Heart left ventricle (tissue), 16 donors: ENCODE data around the gene TMEM135. TPM values are rescaled to one million over a fixed set of nuclear protein-coding genes. Genes with fewer than 3 reads are reported as not detected.

ENCODE experiments used
- ATAC-seq, 4 donors: fragments of 200-7000 bp; cut with Tn5 transposase; one replicate each; pipeline ENCODE4 v1.9.1; 2020 to 2022; ENCODE audit warnings: moderate library complexity in 4 of 4, mild to moderate bottlenecking in 3 of 4, moderate number of reproducible peaks in 1 of 4
- DNase-seq, 5 donors: peaks; one replicate each; pipeline ENCODE4 v3.0.0-alpha.2; 2020
- H3K27ac ChIP-seq, 12 donors: fragments of 200-600 bp; sonication (generic) in 4 of 12; one replicate each; pipeline versions ENCODE4 v1.5.0 to v1.8.0; 2016 to 2022; ENCODE audit warnings: mild to moderate bottlenecking in 2 of 12
- H3K27me3 ChIP-seq, 9 donors: fragments of 200-600 bp; sonication (generic) in 2 of 9; one replicate each; pipeline versions ENCODE4 v1.5.1 to v1.8.0; 2016 to 2022; ENCODE audit warnings: mild to moderate bottlenecking in 3 of 9
- H3K36me3 ChIP-seq, 9 donors: fragments of 200-600 bp; sonication (generic) in 2 of 9; one replicate each; pipeline versions ENCODE4 v1.5.0 to v1.8.0; 2018 to 2022; ENCODE audit warnings: mild to moderate bottlenecking in 2 of 9
- H3K4me1 ChIP-seq, 12 donors: fragments of 200-600 bp; sonication (generic) in 4 of 12; one replicate each; pipeline versions ENCODE4 v1.5.0 to v1.8.0; 2016 to 2022; ENCODE audit warnings: mild to moderate bottlenecking in 3 of 12
- H3K4me3 ChIP-seq, 12 donors: fragments of 200-600 bp; sonication (generic) in 4 of 12; one replicate each; pipeline versions ENCODE4 v1.5.0 to v1.8.0; 2017 to 2022; ENCODE audit warnings: mild to moderate bottlenecking in 9 of 12, moderate library complexity in 4 of 12
- H3K9me3 ChIP-seq, 12 donors: fragments of 200-600 bp; sonication (generic) in 4 of 12; one replicate each; pipeline versions ENCODE4 v1.5.0 to v1.8.0; 2016 to 2022; ENCODE audit warnings: mild to moderate bottlenecking in 1 of 12
- POLR2A ChIP-seq, 2 donors: fragments of 450-650 bp; IDR thresholded peaks; one replicate each; pipeline ENCODE4 v1.6.1; 2017; ENCODE audit warnings: antibody characterized with exemption in 2 of 2, mild to moderate bottlenecking in 2 of 2, moderate library complexity in 2 of 2
- WGBS, 4 donors: extraction: QIAGEN DNeasy Blood & Tissue Kit in 2 of 4; methylation state at CpG; one replicate each; pipeline versions ENCODE4 v1.1.5 to v1.1.7; 2013 to 2018; 5-methylcytosine and 5-hydroxymethylcytosine counted together
- intact Hi-C, 10 donors: fragments of 100-400 bp; cut with DNase I; formaldehyde crosslinking; loops; one replicate each; pipeline versions ENCODE4 v1.11.1 to v1.14.2; 2022
- polyA plus RNA-seq, 2 donors: library from polyadenylated mRNA; stranded (reverse); fragments of 200-250 nt; gene quantifications; one replicate each; pipeline ENCODE4 v1.2.3, GENCODE V29; 2013
- total RNA-seq, 9 donors: library from RNA; depleted of rRNA in 2 of 9; stranded (reverse); fragments of >200 nt in 2 of 9; fragmentation: NEBNext Ultra II Directional in 3 of 9; extraction: Animal tissue kit (Norgen Biotek cat#: 25700) in 3 of 9; gene quantifications; one replicate each; pipeline versions ENCODE4 v1.1.0 to v1.2.4, GENCODE V29; 2016 to 2023
- TF ChIP-seq, protein P1 (sequence below), 12 donors: fragments of 200-600 bp; sonication (generic) in 4 of 12; IDR thresholded peaks; one replicate each; pipeline versions ENCODE4 v1.5.0 to v1.8.0; 2018 to 2022; ENCODE audit warnings: antibody characterized with exemption in 12 of 12, mild to moderate bottlenecking in 5 of 12
- donor health status: ischemic (EF 13 %, LVEDD 7.1; RV severe dilation, severe dysfunction).
- donor health status: healthy with polysubstance abuse.
- donor health status: DM: no; HTN: yes; CAD: no.
- donor health status: DM: no; HTN: no; CAD: no.
- donor health status: ischemic (EF 25% LVEDD 6.9; RV normal size, moderate dysfunction).
- donor health status: ischemic (EF 25% LVEDD 5.7; RV mildly dilated, moderate dysfunction).
- donor health status: healthy.
- donor health status: DM: yes; HTN: yes; CAD: no.
- donor health status: ischemic (EF 35%, LVEDD 5.7; RV mildly dilated, moderate dysfunction).
- donor health status: nonischemic (EF 11% LVEDD 7.7; RV severe dilation, severe dysfunction).
- donor health status: DM: yes; HTN: yes; CAD: no.
- donor health status: PGD.
- donor health status: ischemic (EF 29% LVEDD 5.4; RV normal size, mild dysfunction).
- donor health status: nonischemic (EF 23%, LVEDD 6.1; RV moderate dilation, normal function).

TMEM135 gene
- total and polyA plus RNA-seq, 11 donors: 3.9 to 22.7 (median 14.7) TPM

DNA sequence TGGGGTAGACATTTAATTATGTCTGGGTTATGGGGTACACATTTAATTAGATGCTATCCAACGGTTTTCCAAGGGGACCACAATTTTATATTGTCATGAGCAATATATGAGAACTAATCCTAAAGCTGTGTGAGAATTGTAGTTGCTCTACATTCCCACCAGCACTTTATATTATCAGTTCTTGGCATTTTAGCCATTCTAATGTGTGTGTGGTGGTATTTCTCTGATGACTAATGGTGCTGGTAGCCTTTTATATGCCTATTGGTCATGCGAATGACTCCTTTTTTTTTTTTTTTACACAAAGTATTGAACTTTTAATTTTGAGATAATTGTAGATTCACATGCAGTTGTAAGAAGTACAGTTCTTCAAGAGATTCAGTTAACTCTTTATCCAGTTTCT, 26.2 kb downstream of the TMEM135 start:
- H3K36me3 ChIP-seq: peaks cover 0 to 9% (median 0%) of the 10 kb centered on the region in 9 donors
- no peaks in the 10 kb centered on the region for H3K9me3 ChIP-seq
- TF ChIP-seq, protein P1, sequence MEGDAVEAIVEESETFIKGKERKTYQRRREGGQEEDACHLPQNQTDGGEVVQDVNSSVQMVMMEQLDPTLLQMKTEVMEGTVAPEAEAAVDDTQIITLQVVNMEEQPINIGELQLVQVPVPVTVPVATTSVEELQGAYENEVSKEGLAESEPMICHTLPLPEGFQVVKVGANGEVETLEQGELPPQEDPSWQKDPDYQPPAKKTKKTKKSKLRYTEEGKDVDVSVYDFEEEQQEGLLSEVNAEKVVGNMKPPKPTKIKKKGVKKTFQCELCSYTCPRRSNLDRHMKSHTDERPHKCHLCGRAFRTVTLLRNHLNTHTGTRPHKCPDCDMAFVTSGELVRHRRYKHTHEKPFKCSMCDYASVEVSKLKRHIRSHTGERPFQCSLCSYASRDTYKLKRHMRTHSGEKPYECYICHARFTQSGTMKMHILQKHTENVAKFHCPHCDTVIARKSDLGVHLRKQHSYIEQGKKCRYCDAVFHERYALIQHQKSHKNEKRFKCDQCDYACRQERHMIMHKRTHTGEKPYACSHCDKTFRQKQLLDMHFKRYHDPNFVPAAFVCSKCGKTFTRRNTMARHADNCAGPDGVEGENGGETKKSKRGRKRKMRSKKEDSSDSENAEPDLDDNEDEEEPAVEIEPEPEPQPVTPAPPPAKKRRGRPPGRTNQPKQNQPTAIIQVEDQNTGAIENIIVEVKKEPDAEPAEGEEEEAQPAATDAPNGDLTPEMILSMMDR (IDR thresholded peaks at IDR 0.05): no peak
- no peak for TF ChIP-seq POLR2A (IDR thresholded peaks at IDR 0.05)
- ATAC-seq (no peak), DNase-seq (no peak)
- peaks cover 0 to 3% (median 0%) of the 10 kb centered on the region in 12 donors for H3K4me1 ChIP-seq
- no peaks in the 10 kb centered on the region for H3K27me3 ChIP-seq
- intact Hi-C loops: no loop called here
- WGBS, 4 donors: 62 to 93% (median 82%) methylated on average over 2 of the region's 2 CpGs
- H3K4me3 ChIP-seq: no peak overlapping the region
- H3K27ac ChIP-seq: no peak overlapping the region

DNA sequence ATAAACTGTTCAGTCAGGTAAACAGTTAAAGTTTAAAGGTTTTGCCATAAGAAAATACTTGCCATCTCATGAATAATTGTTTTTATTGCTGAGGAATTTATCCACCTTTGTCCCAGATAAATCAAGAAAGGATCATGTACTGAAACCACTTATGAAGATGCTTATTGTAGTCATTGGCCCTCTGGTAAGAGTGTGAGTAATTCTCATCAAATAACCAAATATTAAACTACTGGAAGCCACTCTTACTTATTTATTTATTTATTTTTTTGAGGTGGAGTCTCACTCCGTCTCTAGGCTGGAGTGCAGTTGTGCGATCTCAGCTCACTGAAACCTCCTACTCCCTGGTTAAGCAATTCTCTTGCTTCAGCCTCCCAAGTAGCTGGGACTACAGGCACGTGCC, 35.1 kb downstream of the TMEM135 start:
- Histone ChIP-seq H3K36me3 (peaks cover 0 to 69% (median 21%) of the 10 kb centered on the region in 9 donors), H3K4me3 (no peak overlapping the region), H3K27me3 (no peaks in the 10 kb centered on the region), H3K4me1 (no peaks in the 10 kb centered on the region), H3K27ac (no peak overlapping the region), H3K9me3 (peaks cover 0 to 11% (median 0%) of the 10 kb centered on the region in 12 donors)
- WGBS, 4 donors: 67 to 85% (median 75%) methylated on average over 3 of the region's 3 CpGs
- ATAC-seq (no peak), DNase-seq (no peak)
- intact Hi-C loops: no loop called here
- TF ChIP-seq, protein P1 (IDR thresholded peaks at IDR 0.05): no peak
- no peak for TF ChIP-seq POLR2A (IDR thresholded peaks at IDR 0.05)

DNA sequence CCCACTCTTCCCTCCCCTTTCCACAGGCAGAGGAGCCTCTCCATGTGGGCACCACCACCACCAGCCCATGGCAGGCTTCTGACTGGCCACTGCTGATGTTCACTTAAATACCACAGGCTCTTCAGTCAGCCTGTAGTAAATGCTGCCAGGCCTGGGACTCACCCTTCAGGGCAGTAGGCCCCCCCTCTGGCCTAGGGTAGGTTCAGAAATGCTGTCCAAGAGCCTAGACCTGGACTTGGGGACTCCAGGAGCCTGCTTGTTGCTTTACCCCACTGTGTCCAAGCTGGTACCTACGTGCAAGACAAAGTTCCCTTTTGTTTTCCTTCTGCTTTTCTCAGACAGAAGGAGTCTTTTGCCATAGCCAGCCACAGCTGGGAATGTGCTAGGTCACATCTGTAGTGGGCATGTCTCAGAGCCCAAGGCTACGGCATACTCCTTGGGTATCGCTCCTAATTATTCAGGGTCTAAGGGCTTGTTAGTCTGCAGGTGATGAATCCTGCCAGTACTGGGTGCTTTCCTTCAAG, 38.6 kb downstream of the TMEM135 start:
- no peak for ATAC-seq

DNA sequence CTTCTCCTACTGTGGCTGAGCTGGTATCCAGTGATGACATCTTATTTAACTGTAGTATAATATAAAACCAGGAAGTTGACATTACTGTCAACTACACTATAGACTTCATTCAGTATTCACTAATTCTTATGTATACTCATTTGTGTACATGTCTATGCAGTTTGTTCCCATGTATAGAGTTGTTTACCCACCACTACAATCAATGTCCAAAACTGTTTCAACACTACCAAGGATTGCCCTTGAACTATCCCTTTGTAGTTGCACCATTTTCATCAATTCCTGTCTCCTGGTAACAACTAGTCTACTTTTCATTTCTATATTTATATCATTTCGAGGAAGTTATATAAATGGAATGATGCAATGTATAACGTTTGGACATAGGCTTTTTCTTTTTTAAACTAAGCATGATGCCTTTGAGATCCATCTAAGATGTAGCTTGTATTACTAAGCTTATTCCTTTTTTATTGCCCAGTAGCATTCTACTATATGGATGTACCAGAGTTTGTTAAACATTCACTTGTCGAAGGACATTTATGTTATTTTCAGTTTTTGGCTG, 39.2 kb downstream of the TMEM135 start:
- TF ChIP-seq POLR2A (IDR thresholded peaks at IDR 0.05): no peak
- TF ChIP-seq, protein P1 (IDR thresholded peaks at IDR 0.05): no peak
- whole genome bisulfite sequencing, 4 donors: 84 to 91% (median 89%) methylated on average over 3 of the region's 3 CpGs
- peaks cover 0 to 62% (median 21%) of the 10 kb centered on the region in 9 donors for H3K36me3 ChIP-seq
- peaks cover 0 to 15% (median 0%) of the 10 kb centered on the region in 12 donors for H3K9me3 ChIP-seq
- DNase-seq (no peak), ATAC-seq (no peak)
- no peaks in the 10 kb centered on the region for H3K27me3 ChIP-seq
- no peak overlapping the region for H3K4me3 ChIP-seq
- intact Hi-C loops: no loop called here
- H3K4me1 ChIP-seq: peaks cover 0 to 10% (median 0%) of the 10 kb centered on the region in 12 donors
- H3K27ac ChIP-seq: no peak overlapping the region

More for the DNA sequence above, 38.6 kb downstream of the TMEM135 start:
- intact Hi-C loops: no loop called here
- Histone ChIP-seq H3K27ac (no peak overlapping the region), H3K4me1 (peaks cover 0 to 6% (median 0%) of the 10 kb centered on the region in 12 donors), H3K4me3 (no peak overlapping the region), H3K36me3 (peaks cover 0 to 68% (median 21%) of the 10 kb centered on the region in 9 donors), H3K27me3 (no peaks in the 10 kb centered on the region), H3K9me3 (peaks cover 0 to 15% (median 0%) of the 10 kb centered on the region in 12 donors)
- TF ChIP-seq, protein P1 (IDR thresholded peaks at IDR 0.05): no peak
- TF ChIP-seq POLR2A (IDR thresholded peaks at IDR 0.05): no peak
- WGBS, 4 donors: 60 to 83% (median 62%) methylated on average over 3 of the region's 3 CpGs
- DNase-seq: no peak
